ENCODE data around the gene COL24A1.
"Not testable (repeated sequence)": the region's sequence is repeated elsewhere in the genome, so short reads cannot be mapped to it uniquely, and the experiment has no call there.

The COL24A1 gene

DNA sequence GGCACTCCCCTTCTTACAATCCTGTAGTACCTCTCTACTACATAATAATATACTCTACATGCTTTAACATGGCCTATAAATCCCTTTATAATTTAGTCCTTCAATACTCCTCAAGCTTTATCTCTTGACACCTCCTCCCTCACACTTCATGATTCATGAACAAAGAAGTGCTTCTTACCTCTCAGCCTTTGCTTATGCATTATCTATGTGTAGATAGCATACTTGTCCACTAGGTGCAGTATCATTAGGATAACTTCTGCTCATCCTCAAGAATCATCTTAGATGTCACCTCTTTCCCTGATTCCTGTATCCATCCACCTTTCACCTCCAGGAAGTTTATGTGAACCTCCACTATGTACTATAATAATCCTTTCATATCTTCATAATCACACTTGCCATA, 74.4 kb downstream of the COL24A1 start:
- TF ChIP-seq FOXP2 (optimal IDR thresholded peaks at IDR 0.05; ENCODE audit: control extremely low read depth, extremely low read length, insufficient read depth): no peak
- TF ChIP-seq EZH2 (IDR thresholded peaks at IDR 0.05): no peak
- no peak for TF ChIP-seq POLR2AphosphoS5 (IDR thresholded peaks at IDR 0.05; ENCODE audit: borderline replicate concordance, low read depth, low read length)
- DNase-seq (ENCODE audit: low read depth, low spot score): no peak

DNA sequence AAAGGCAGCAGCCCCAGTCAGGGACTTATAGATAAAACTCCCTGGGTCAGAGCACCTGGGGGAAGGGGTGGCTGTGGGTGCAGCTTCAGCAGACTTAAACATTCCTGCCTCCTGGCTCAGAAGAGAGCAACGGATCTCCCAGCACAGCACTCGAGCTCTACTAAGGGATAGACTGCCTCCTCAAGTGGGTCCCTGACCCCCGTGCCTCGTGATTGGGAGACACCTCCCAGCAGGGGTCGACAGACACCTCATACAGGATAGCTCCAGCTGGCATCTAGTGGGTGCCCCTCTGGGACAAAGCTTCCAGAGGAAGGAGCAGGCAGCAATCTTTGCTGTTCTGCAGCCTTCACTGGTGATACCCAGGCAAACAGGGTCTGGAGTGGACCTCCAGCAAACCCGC, 84.1 kb downstream of the COL24A1 start:
- not testable (repeated sequence) for H3K9me3 ChIP-seq (ENCODE audit: low read depth, low read length); H3K4me3 ChIP-seq; H3K27ac ChIP-seq; H3K9ac ChIP-seq (ENCODE audit: insufficient read length); H3K36me3 ChIP-seq (ENCODE audit: insufficient read depth, low read length); DNase-seq (ENCODE audit: low read depth, low spot score)

More for the DNA sequence above, 74.4 kb downstream of the COL24A1 start:
- H3K27ac ChIP-seq: no peak overlapping the region
- no peaks in the 10 kb centered on the region for H3K9me3 ChIP-seq (ENCODE audit: low read depth, low read length)
- no peak overlapping the region for H3K9ac ChIP-seq (ENCODE audit: insufficient read length)
- H3K36me3 ChIP-seq (ENCODE audit: insufficient read depth, low read length): no peaks in the 10 kb centered on the region
- no peak overlapping the region for H3K4me3 ChIP-seq

DNA sequence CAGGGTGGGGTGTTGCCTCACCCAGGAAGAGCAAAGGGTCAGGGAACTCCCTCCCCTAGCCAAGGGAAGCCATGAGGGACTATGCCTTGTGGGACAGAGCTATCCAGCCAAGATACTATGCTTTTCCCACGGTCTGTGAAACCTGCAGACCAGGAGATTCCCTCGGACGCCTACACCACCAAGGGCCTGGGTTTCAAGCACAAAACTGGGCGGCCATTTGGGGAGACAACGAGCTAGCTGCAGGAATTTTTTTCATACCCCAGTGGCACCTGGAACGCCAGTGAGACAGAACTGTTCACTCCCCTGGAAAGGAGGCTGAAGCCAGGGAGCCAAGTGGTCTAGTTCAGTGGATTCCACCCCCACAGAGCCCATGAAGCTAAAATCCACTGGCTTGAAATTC, 84.7 kb downstream of the COL24A1 start:
- not testable (repeated sequence) for DNase-seq (ENCODE audit: low read depth, low spot score); H3K36me3 ChIP-seq (ENCODE audit: insufficient read depth, low read length); H3K4me3 ChIP-seq; H3K9me3 ChIP-seq (ENCODE audit: low read depth, low read length); H3K27ac ChIP-seq; H3K9ac ChIP-seq (ENCODE audit: insufficient read length)

DNA sequence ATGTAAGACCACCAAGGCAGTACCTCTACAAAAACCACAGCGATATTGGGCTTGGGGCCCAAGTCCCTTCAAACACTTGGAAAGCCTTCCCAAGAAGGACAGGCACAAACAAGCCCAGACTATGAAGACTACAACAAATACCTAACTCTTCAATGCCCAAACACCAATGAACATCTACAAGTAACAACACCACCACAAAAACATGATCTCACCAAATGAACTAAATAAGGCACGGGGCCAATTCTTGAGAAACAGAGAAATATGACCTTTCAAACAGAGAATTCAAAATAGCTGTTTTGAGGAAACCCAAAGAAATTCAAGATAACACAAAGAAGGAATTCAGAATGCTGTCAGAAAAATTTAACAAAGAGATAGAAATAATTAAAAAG, 86.8 kb downstream of the COL24A1 start:
- Histone ChIP-seq H3K9me3 (ENCODE audit: low read depth, low read length) (no peaks in the 10 kb centered on the region), H3K36me3 (ENCODE audit: insufficient read depth, low read length) (no peaks in the 10 kb centered on the region), H3K27ac (no peak overlapping the region), H3K9ac (ENCODE audit: insufficient read length) (no peak overlapping the region), H3K4me3 (no peak overlapping the region)
- no peak for DNase-seq (ENCODE audit: low read depth, low spot score)
- TF ChIP-seq EZH2 (IDR thresholded peaks at IDR 0.05) (no peak), FOXP2 (optimal IDR thresholded peaks at IDR 0.05; ENCODE audit: control extremely low read depth, extremely low read length, insufficient read depth) (no peak), POLR2AphosphoS5 (IDR thresholded peaks at IDR 0.05; ENCODE audit: borderline replicate concordance, low read depth, low read length) (no peak)

DNA sequence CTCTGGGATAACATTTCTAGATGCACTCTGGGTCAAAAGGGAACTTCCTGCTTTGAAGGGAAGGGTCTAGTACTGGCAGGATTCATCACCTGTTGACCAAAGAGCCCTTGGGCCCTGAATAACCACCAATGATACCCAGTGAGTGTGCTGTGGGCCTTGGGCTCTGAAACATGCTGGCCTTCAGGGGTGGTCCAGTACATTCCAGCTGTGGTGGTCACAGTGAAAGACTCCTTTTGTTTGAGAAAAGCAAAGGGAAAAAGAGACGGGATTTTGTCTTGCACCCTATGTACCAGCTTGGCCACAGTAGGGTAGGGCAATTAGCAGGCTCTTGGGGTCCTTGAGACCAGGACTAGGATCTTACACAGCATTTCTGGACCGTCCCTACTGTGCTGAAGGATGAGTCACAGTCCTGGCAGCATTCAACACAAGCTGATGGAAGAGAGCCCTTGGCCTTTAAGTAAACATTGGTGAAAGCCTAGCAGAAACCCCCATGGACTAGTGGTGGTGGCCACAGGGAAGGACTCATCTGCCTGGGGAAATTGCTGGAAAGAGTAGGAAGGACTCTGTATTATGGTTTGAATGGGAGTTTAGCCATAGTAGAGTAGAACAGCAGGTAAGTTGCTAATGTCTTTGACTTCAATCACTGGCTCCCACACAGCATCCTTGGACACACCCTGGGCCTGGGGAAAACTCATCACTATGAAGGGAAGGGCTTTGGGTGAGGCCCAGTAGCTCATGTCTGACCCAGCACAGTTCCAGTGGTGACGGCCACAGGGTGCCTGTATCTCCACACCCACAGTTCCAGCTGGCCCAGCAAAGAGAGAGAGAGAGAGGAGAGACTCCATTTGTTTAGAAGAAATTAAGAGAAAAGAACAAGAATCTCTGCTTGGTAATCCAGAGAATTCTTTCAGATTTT, 87.5 kb downstream of the COL24A1 start:
- H3K36me3 ChIP-seq (ENCODE audit: insufficient read depth, low read length): no peaks in the 10 kb centered on the region
- H3K9me3 ChIP-seq (ENCODE audit: low read depth, low read length): no peaks in the 10 kb centered on the region
- no peak overlapping the region for H3K9ac ChIP-seq (ENCODE audit: insufficient read length)
- no peak overlapping the region for H3K27ac ChIP-seq
- no peak overlapping the region for H3K4me3 ChIP-seq
- TF ChIP-seq FOXP2 (optimal IDR thresholded peaks at IDR 0.05; ENCODE audit: control extremely low read depth, extremely low read length, insufficient read depth): no peak
- TF ChIP-seq EZH2 (IDR thresholded peaks at IDR 0.05): no peak
- TF ChIP-seq POLR2AphosphoS5 (IDR thresholded peaks at IDR 0.05; ENCODE audit: borderline replicate concordance, low read depth, low read length): no peak
- no peak for DNase-seq (ENCODE audit: low read depth, low spot score)

DNA sequence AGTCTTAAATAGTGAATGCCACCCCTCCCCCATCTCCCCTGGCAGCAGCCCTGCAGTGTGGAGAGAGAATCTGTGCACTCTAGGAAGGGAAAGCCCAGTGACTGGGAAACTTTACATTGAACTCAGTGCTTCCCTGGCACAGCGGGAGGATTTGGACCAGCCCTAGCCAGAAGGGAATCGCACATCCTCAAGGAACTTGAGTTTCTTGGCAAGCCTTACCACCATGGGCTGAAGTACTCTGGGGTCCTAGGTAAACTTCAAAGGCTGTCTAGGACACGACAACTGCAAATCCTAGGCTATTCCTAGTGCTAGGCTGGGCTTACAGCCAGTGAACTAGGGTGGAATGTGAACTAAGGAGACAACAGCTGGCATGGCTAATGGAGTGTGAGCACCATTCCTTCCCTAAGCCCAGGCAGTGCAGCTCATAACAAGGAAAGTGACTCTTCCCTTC, 88.3 kb downstream of the COL24A1 start:
- no peak for DNase-seq (ENCODE audit: low read depth, low spot score)
- H3K4me3 ChIP-seq: no peak overlapping the region
- no peak overlapping the region for H3K27ac ChIP-seq
- no peak overlapping the region for H3K9ac ChIP-seq (ENCODE audit: insufficient read length)
- no peaks in the 10 kb centered on the region for H3K9me3 ChIP-seq (ENCODE audit: low read depth, low read length)
- H3K36me3 ChIP-seq (ENCODE audit: insufficient read depth, low read length): no peaks in the 10 kb centered on the region
- TF ChIP-seq EZH2 (IDR thresholded peaks at IDR 0.05) (no peak), POLR2AphosphoS5 (IDR thresholded peaks at IDR 0.05; ENCODE audit: borderline replicate concordance, low read depth, low read length) (no peak), FOXP2 (optimal IDR thresholded peaks at IDR 0.05; ENCODE audit: control extremely low read depth, extremely low read length, insufficient read depth) (no peak)

DNA sequence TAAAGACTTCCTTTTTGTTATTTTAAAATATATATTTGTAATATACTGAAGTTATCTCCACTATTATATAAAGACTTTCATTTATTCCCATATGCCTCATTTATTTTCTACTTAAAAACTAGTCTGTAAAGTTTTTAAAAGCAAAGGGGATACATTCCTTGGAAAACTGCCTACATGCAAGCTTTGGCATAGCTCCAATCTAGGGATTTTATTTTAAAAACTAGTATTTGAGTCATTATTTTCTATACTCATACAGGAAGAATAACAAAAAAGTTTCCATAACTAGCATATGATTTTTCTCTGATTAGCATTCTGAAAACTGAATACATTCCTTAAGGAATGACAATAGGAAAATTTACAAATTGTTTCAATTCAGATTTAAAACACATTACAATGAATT, 88.9 kb downstream of the COL24A1 start:
- Histone ChIP-seq H3K27ac (no peak overlapping the region), H3K36me3 (ENCODE audit: insufficient read depth, low read length) (no peaks in the 10 kb centered on the region), H3K4me3 (no peak overlapping the region), H3K9me3 (ENCODE audit: low read depth, low read length) (no peaks in the 10 kb centered on the region), H3K9ac (ENCODE audit: insufficient read length) (no peak overlapping the region)
- TF ChIP-seq POLR2AphosphoS5 (IDR thresholded peaks at IDR 0.05; ENCODE audit: borderline replicate concordance, low read depth, low read length) (no peak), FOXP2 (optimal IDR thresholded peaks at IDR 0.05; ENCODE audit: control extremely low read depth, extremely low read length, insufficient read depth) (no peak), EZH2 (IDR thresholded peaks at IDR 0.05) (no peak)
- no peak for DNase-seq (ENCODE audit: low read depth, low spot score)

DNA sequence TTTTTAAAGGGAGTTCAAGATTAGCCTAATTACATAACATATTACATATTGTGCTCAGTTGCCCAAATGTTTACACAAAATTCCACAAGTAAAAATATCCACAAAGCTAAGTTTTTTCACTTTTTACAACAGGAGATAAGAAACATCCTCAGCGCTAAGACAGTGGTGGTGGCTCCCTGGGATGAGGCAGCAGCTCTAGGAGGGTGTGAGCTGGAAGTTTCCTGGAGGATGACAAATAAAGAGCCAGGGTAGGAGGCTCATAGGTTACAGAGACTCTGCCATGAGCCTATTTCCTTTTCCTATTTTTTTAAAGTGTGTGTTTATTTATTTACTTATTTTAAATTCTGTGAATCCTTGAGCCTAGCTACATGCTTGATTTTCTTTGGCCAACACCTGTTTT, 91.7 kb downstream of the COL24A1 start:
- DNase-seq (ENCODE audit: low read depth, low spot score): no peak
- Histone ChIP-seq H3K27ac (no peak overlapping the region), H3K9ac (ENCODE audit: insufficient read length) (no peak overlapping the region), H3K4me3 (no peak overlapping the region), H3K36me3 (ENCODE audit: insufficient read depth, low read length) (no peaks in the 10 kb centered on the region), H3K9me3 (ENCODE audit: low read depth, low read length) (no peaks in the 10 kb centered on the region)
- TF ChIP-seq POLR2AphosphoS5 (IDR thresholded peaks at IDR 0.05; ENCODE audit: borderline replicate concordance, low read depth, low read length) (no peak), EZH2 (IDR thresholded peaks at IDR 0.05) (no peak), FOXP2 (optimal IDR thresholded peaks at IDR 0.05; ENCODE audit: control extremely low read depth, extremely low read length, insufficient read depth) (no peak)

DNA sequence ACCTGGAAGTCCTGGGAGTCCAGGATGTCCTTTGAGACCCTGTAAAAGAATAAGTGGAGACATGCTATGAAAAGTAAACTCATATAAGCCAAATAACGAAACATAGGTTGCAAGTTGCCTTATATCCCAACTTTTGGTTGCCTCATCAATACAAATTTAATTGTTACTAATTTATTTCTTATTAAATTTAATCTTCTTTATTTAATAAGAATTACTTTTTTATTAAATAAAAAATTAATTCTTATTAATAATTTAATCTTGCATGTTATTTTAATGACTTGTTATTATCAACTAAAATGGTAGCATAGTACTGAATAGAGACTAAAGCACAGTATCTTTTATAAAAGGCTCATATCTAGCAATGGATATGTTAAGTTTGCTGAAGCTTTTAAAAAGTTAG, 92.9 kb downstream of the COL24A1 start:
- H3K27ac ChIP-seq: no peak overlapping the region
- H3K9ac ChIP-seq (ENCODE audit: insufficient read length): no peak overlapping the region
- H3K36me3 ChIP-seq (ENCODE audit: insufficient read depth, low read length): no peaks in the 10 kb centered on the region
- H3K4me3 ChIP-seq: no peak overlapping the region
- H3K9me3 ChIP-seq (ENCODE audit: low read depth, low read length): no peaks in the 10 kb centered on the region
- TF ChIP-seq EZH2 (IDR thresholded peaks at IDR 0.05) (no peak), FOXP2 (optimal IDR thresholded peaks at IDR 0.05; ENCODE audit: control extremely low read depth, extremely low read length, insufficient read depth) (no peak), POLR2AphosphoS5 (IDR thresholded peaks at IDR 0.05; ENCODE audit: borderline replicate concordance, low read depth, low read length) (no peak)
- no peak for DNase-seq (ENCODE audit: low read depth, low spot score)
